Gastrocnemius medialis (tissue), 4 donors: ENCODE results near the gene PHC3. TPM values are rescaled to one million over a fixed set of nuclear protein-coding genes. Genes with fewer than 3 reads are reported as not detected.

Source experiments
- ATAC-seq, 2 donors: fragments of 150-250 bp; one replicate each; pipeline ENCODE4 v1.9.1; 2016
- DNase-seq, 2 donors: peaks; one replicate each; pipeline ENCODE4 v3.0.0-alpha.2; 2019
- H3K27ac ChIP-seq, 4 donors: fragments of 200-600 bp; sonication (generic); 1 replicate in 1 of 4; 2 replicates in 3 of 4; pipeline ENCODE4 v1.5.1; 2016 to 2018; ENCODE audit warnings: mild to moderate bottlenecking in 2 of 4, moderate library complexity in 1 of 4
- H3K27me3 ChIP-seq, 3 donors: fragments of 200-600 bp; sonication (generic) in 2 of 3; 1 replicate in 1 of 3; 2 replicates in 2 of 3; pipeline versions ENCODE4 v1.5.1 to v1.6.0; 2016 to 2019; ENCODE audit warnings: mild to moderate bottlenecking in 1 of 3, moderate library complexity in 1 of 3
- H3K36me3 ChIP-seq, 2 donors: fragments of 200-600 bp; sonication (generic) in 1 of 2; one replicate each; pipeline ENCODE4 v1.5.1; 2017 to 2018
- H3K4me1 ChIP-seq, 2 donors: fragments of 200-600 bp; sonication (generic) in 1 of 2; one replicate each; pipeline ENCODE4 v1.5.1; 2016 to 2017; ENCODE audit warnings: mild to moderate bottlenecking in 2 of 2
- H3K4me3 ChIP-seq, 4 donors: fragments of 200-600 bp; sonication (generic) in 3 of 4; 1 replicate in 1 of 4; 2 replicates in 3 of 4; pipeline ENCODE4 v1.5.1; 2016 to 2019; ENCODE audit warnings: mild to moderate bottlenecking in 2 of 4
- H3K9me3 ChIP-seq, 3 donors: fragments of 200-600 bp; sonication (generic) in 2 of 3; 1 replicate in 1 of 3; 2 replicates in 2 of 3; pipeline ENCODE4 v1.5.1; 2016 to 2019
- CTCF ChIP-seq, 5 experiments: fragments of 450-650 bp in 3 of 5; fragments of 200-600 bp in 2 of 5; sonication (generic) in 2 of 5; IDR thresholded peaks in 4 of 5; conservative IDR thresholded peaks in 1 of 5; 1 replicate in 4 of 5; 2 replicates in 1 of 5; pipeline ENCODE4 v1.5.1; 2016 to 2019; ENCODE audit warnings: antibody characterized with exemption in 5 of 5, mild to moderate bottlenecking in 3 of 5, moderate library complexity in 3 of 5
- POLR2A ChIP-seq, 2 donors: fragments of 450-650 bp; IDR thresholded peaks; one replicate each; pipeline ENCODE4 v1.6.1; 2017; ENCODE audit warnings: antibody characterized with exemption in 2 of 2, mild to moderate bottlenecking in 2 of 2, moderate library complexity in 2 of 2
- in situ Hi-C, 4 donors: fragments of 200-750 bp; cut with MboI; loops; one replicate each; pipeline versions ENCODE4 v1.15.0 to v1.8.0; 2017; ENCODE audit warnings: low sequenced_read_pairs in 4 of 4
- intact Hi-C: fragments of 100-400 bp; cut with DNase I; formaldehyde crosslinking; loops from one replicate; pipeline ENCODE4 v1.15.1; 2023; ENCODE audit warnings: low total_unique reads
- total RNA-seq, 4 donors: library from RNA; depleted of rRNA; stranded (reverse); fragments of >200 nt; gene quantifications; one replicate each; pipeline versions ENCODE4 v1.1.0 to v1.2.3, GENCODE V29; 2016

Gene PHC3
- total RNA-seq, 4 donors from 2014 or later: 25.4 to 37.0 (median 32.4) TPM

- intact Hi-C loops: no loop called here
- in situ Hi-C loops: no loop called here
Measured at GRCh38 chr3:170171563-170171962, 10.0 kb downstream of the PHC3 start.

GRCh38 chr3:170164717-170165116 lies 16.8 kb downstream of the PHC3 start:
- peaks cover 0 to 18% of the 10 kb centered on the region in 2 donors for H3K36me3 ChIP-seq
- ATAC-seq (no peak), DNase-seq (no peak)
- H3K4me1 ChIP-seq: peaks cover 0 to 16% of the 10 kb centered on the region in 2 donors
- no peaks in the 10 kb centered on the region for H3K27me3 ChIP-seq
- no peak overlapping the region for H3K27ac ChIP-seq
- no peak overlapping the region for H3K4me3 ChIP-seq
- in situ Hi-C loops (no loop called here), intact Hi-C loops (no loop called here)
- TF ChIP-seq POLR2A (IDR thresholded peaks at IDR 0.05) (no peak), CTCF (IDR thresholded peaks at IDR 0.05 in 4 of 5, conservative IDR thresholded peaks at IDR 0.05 in 1 of 5) (no peak)
- H3K9me3 ChIP-seq: no peaks in the 10 kb centered on the region

More at GRCh38 chr3:170171563-170171962, 10.0 kb downstream of the PHC3 start:
- DNase-seq: no peak
- H3K27me3 ChIP-seq: no peaks in the 10 kb centered on the region
- TF ChIP-seq CTCF (IDR thresholded peaks at IDR 0.05 in 4 of 5, conservative IDR thresholded peaks at IDR 0.05 in 1 of 5) (no peak), POLR2A (IDR thresholded peaks at IDR 0.05) (no peak)
- peaks cover 0 to 4% of the 10 kb centered on the region in 2 donors for H3K4me1 ChIP-seq
- H3K36me3 ChIP-seq: peaks cover 5 to 77% of the 10 kb centered on the region in 2 donors
- H3K9me3 ChIP-seq: no peaks in the 10 kb centered on the region
- H3K27ac ChIP-seq: no peak overlapping the region
- no peak overlapping the region for H3K4me3 ChIP-seq
- no peak for ATAC-seq

GRCh38 chr3:170163956-170164645 lies 17.4 kb downstream of the PHC3 start:
- Histone ChIP-seq H3K27ac (no peak overlapping the region), H3K4me3 (no peak overlapping the region), H3K9me3 (no peaks in the 10 kb centered on the region), H3K4me1 (peaks cover 0 to 20% of the 10 kb centered on the region in 2 donors), H3K27me3 (no peaks in the 10 kb centered on the region), H3K36me3 (peaks cover 0 to 12% of the 10 kb centered on the region in 2 donors)
- no peak for DNase-seq
- TF ChIP-seq POLR2A (IDR thresholded peaks at IDR 0.05): no peak
- no peak for TF ChIP-seq CTCF (IDR thresholded peaks at IDR 0.05 in 4 of 5, conservative IDR thresholded peaks at IDR 0.05 in 1 of 5)
- in situ Hi-C loops (no loop called here), intact Hi-C loops (no loop called here)
- no peak for ATAC-seq

GRCh38 chr3:170162630-170163029 lies 18.9 kb downstream of the PHC3 start:
- ATAC-seq (no peak), DNase-seq (no peak)
- no peak overlapping the region for H3K27ac ChIP-seq
- no peaks in the 10 kb centered on the region for H3K27me3 ChIP-seq
- no peak for TF ChIP-seq POLR2A (IDR thresholded peaks at IDR 0.05)
- TF ChIP-seq CTCF (IDR thresholded peaks at IDR 0.05 in 4 of 5, conservative IDR thresholded peaks at IDR 0.05 in 1 of 5): no peak
- intact Hi-C loops (no loop called here), in situ Hi-C loops (no loop called here)
- H3K4me1 ChIP-seq: peaks cover 0 to 20% of the 10 kb centered on the region in 2 donors
- H3K36me3 ChIP-seq: peaks cover 0 to 10% of the 10 kb centered on the region in 2 donors
- H3K9me3 ChIP-seq: no peaks in the 10 kb centered on the region
- no peak overlapping the region for H3K4me3 ChIP-seq
